HepG2 (cell line): ENCODE measurements around the gene BRS3.

Experiments
- BRD4 ChIP-seq: sonication (generic); formaldehyde crosslinking; IDR thresholded peaks from 2 replicates; pipeline ENCODE4 v1.4.0; 2020; ENCODE audit warnings: missing genetic modification reagents
- NFE2 ChIP-seq: sonication (generic); formaldehyde crosslinking; IDR thresholded peaks from 2 replicates; pipeline ENCODE4 v1.4.0; 2020; ENCODE audit warnings: missing genetic modification reagents
- PAX8 ChIP-seq: sonication (generic); formaldehyde crosslinking; IDR thresholded peaks from 2 replicates; pipeline ENCODE4 v1.8.0; 2022; ENCODE audit warnings: mild to moderate bottlenecking, missing genetic modification reagents, borderline replicate concordance
- RAD21 ChIP-seq: fragments of 450-650 bp; formaldehyde crosslinking; IDR thresholded peaks from 2 replicates; pipeline ENCODE4 v1.5.0; 2020; ENCODE audit warnings: mild to moderate bottlenecking
- TCF7L2 ChIP-seq: IDR thresholded peaks from 2 replicates; pipeline ENCODE4 v1.6.1; 2011; ENCODE audit warnings: mild to moderate bottlenecking, low read depth, low read length, moderate library complexity
- ZFP91 ChIP-seq: sonication (generic); formaldehyde crosslinking; IDR thresholded peaks from 2 replicates; pipeline ENCODE4 v1.9.0; 2022; ENCODE audit warnings: missing genetic modification reagents, mild to moderate bottlenecking, borderline replicate concordance
- ZNF207 ChIP-seq: fragments of 450-650 bp; IDR thresholded peaks from 2 replicates; pipeline ENCODE4 v1.6.1; 2016; ENCODE audit warnings: antibody characterized with exemption, borderline replicate concordance
- ZNF274 ChIP-seq: sonication (generic); formaldehyde crosslinking; IDR thresholded peaks from 2 replicates; pipeline ENCODE4 v1.5.1; 2020; ENCODE audit warnings: mild to moderate bottlenecking, missing genetic modification reagents
- ZNF33B ChIP-seq: sonication (generic); formaldehyde crosslinking; IDR thresholded peaks from 2 replicates; pipeline ENCODE4 v1.5.1; 2020; ENCODE audit warnings: mild to moderate bottlenecking, missing genetic modification reagents
- ZNF660 ChIP-seq: sonication (generic); formaldehyde crosslinking; IDR thresholded peaks from 2 replicates; pipeline ENCODE4 v1.5.1; 2020; ENCODE audit warnings: mild to moderate bottlenecking, low read depth, missing genetic modification reagents, borderline replicate concordance
- ZNF777 ChIP-seq: sonication (generic); formaldehyde crosslinking; IDR thresholded peaks from 2 replicates; pipeline ENCODE4 v1.4.0; 2020; ENCODE audit warnings: missing genetic modification reagents
- ZNF800 ChIP-seq: sonication (generic); formaldehyde crosslinking; IDR thresholded peaks from 2 replicates; pipeline ENCODE4 v1.4.0; 2020; ENCODE audit warnings: missing genetic modification reagents
- TF ChIP-seq, protein P1 (sequence below): sonication (generic); formaldehyde crosslinking; IDR thresholded peaks from 2 replicates; pipeline ENCODE4 v1.5.0; 2020; ENCODE audit warnings: mild to moderate bottlenecking, missing genetic modification reagents, moderate library complexity

- TF ChIP-seq RAD21 (CRISPR knock-in tag), result no peak
- TF ChIP-seq ZNF274 (CRISPR knock-in tag), result no peak
- no peak for TF ChIP-seq TCF7L2
- no peak for TF ChIP-seq ZNF777
- no peak for TF ChIP-seq ZNF207
- no peak for TF ChIP-seq ZNF660 (CRISPR knock-in tag)
- TF ChIP-seq BRD4, result no peak
- no peak for TF ChIP-seq PAX8 (CRISPR knock-in tag)
- TF ChIP-seq NFE2 (CRISPR knock-in tag), result no peak
- TF ChIP-seq ZNF33B (CRISPR knock-in tag), result no peak
- no peak for TF ChIP-seq ZNF800
- TF ChIP-seq, protein P1, sequence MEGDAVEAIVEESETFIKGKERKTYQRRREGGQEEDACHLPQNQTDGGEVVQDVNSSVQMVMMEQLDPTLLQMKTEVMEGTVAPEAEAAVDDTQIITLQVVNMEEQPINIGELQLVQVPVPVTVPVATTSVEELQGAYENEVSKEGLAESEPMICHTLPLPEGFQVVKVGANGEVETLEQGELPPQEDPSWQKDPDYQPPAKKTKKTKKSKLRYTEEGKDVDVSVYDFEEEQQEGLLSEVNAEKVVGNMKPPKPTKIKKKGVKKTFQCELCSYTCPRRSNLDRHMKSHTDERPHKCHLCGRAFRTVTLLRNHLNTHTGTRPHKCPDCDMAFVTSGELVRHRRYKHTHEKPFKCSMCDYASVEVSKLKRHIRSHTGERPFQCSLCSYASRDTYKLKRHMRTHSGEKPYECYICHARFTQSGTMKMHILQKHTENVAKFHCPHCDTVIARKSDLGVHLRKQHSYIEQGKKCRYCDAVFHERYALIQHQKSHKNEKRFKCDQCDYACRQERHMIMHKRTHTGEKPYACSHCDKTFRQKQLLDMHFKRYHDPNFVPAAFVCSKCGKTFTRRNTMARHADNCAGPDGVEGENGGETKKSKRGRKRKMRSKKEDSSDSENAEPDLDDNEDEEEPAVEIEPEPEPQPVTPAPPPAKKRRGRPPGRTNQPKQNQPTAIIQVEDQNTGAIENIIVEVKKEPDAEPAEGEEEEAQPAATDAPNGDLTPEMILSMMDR (CRISPR knock-in tag), result no peak
- TF ChIP-seq ZFP91 (CRISPR knock-in tag), result no peak
These were observed 14.1 kb upstream of the BRS3 start for GRCh38 chrX:136473663-136474062.
